OCI-LY1 (cell line): ENCODE data around the gene FEZ2.

Experiments
- CTCF ChIP-seq: fragments of 200-600 bp; sonication (generic), shearing (Covaris generic); IDR thresholded peaks from 2 replicates; pipeline ENCODE4 v1.5.1; 2017; ENCODE audit warnings: mild to moderate bottlenecking, antibody characterized with exemption, low read length, moderate library complexity, mixed read lengths
- EZH2 ChIP-seq: fragments of 200-600 bp; sonication (generic), shearing (Covaris generic); IDR thresholded peaks from 2 replicates; pipeline ENCODE4 v1.8.0; 2017; ENCODE audit warnings: borderline replicate concordance, mixed run types, mild to moderate bottlenecking, antibody characterized with exemption, low read length, moderate library complexity, mixed read lengths

GRCh38 chr2:36562240-36562639 is 35.7 kb downstream of the FEZ2 start:
- no peak for TF ChIP-seq CTCF
- TF ChIP-seq EZH2 = no peak
